GM18517 (cell line): ENCODE measurements around the gene EEF1AKMT4.
A peak's percentile ranks its signal among the peaks of the same experiment; 100 is the strongest.

Experiments used
- ATAC-seq: cut with Tn5 transposase; IDR thresholded peaks from one replicate; pipeline ENCODE4 v1.9.1; 2021; ENCODE audit warnings: mild to moderate bottlenecking, moderate library complexity; ENCODE audit not compliant: unreplicated experiment

EEF1AKMT4 gene

DNA sequence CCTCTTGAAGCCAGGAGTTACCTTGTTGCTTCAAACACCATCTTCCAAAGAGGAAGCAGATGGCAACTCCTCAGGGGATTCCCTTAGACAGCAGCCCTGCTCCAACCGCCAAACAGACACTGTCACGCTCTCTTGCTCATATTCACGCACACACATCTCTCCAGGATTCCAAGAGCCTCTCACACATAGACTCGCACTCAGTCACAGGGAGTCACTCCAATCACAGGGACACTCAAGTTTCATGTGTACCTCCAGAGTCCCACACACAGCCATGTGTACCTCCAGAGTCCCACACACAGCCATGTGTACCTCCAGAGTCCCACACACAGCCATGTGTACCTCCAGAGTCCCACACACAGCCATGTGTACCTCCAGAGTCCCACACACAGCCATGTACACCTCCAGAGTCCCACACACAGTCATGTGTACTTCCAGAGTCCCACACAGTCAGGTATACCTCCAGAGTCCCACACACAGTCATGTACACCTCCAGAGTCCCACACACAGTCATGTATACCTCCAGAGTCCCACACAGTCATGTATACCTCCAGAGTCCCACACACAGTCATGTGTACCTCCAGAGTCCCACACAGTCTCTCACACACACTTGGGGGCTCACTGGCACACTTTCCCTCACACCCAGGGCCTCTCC, 14.0 kb upstream of the EEF1AKMT4 start:
- ATAC-seq = no peak

DNA sequence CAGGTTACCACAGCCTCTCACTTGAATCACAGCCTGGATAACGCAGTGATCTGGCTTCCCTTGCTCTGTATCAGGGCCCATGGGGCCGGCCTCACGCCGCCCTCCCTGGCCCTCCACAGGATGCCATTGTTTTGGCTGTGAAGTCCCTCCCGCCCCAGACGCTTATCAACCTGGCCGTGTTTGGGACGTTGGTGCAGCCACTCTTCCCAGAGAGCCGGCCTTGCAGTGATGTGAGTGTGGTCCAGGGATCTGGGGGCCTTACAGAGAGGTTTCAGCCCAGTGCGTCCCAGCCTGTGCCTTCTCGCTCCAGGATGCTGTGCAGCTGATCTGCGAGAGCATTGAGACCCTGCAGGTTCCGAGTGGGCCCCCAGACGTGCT, 13.4 kb upstream of the EEF1AKMT4 start:
- ATAC-seq = no peak

DNA sequence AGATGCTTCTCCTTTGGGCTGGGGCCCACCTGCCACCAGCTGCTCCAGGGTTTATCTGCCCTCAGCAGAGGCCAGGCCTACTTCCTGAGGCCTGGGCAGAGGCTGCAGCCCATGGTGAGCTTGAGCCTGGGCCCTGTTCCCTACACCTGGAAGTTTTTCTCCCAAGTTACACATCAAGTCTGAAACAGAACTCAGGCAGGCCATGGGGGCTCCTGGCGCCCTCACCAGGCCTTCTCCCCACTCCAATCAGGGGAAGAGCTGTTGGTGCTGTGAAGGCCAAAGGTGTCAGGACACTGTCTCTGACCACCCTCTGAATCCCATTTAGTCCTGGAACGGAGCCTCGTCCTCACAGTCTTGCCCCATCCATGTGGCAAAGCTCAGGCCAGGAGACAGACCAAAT, 12.8 kb upstream of the EEF1AKMT4 start:
- no peak for ATAC-seq

DNA sequence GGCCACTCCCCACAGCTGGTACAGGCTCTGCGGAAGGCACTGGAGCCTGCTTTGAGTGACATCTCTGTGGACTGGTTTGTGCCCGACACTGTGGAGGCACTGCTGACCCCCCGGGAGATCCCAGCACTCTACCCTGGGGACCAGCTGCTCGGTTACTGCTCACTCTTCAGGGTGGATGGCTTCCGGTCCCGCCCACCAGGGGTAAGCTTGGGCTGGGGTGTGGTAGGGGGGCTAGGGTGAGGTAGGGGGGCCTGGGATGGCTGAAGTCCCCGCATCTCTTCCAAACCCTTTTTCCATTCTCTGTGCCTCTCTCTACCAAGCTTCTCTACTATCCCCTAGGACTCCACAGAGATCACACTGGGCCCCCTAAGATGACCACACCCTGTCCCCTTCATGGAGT, 12.3 kb upstream of the EEF1AKMT4 start:
- ATAC-seq = no peak

DNA sequence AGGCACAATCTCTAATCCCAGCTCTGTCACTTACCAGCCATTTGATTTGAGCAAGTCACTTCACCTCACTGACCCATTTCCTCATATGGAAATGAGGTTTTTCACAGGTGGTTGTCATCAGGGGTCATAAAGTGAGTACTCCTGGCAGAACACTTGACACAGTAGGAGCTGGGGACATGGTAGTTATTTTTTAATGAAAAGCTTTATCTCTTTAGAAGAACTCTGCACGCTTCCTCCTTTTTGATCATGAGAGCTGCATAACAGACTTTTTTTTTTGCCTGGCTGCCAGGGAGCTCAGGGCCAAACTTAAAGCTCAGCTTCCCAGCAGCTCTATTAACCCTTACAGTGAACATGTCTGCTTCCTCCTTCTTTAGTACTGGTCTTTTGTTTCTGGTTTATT, 11.7 kb upstream of the EEF1AKMT4 start:
- ATAC-seq = no peak

DNA sequence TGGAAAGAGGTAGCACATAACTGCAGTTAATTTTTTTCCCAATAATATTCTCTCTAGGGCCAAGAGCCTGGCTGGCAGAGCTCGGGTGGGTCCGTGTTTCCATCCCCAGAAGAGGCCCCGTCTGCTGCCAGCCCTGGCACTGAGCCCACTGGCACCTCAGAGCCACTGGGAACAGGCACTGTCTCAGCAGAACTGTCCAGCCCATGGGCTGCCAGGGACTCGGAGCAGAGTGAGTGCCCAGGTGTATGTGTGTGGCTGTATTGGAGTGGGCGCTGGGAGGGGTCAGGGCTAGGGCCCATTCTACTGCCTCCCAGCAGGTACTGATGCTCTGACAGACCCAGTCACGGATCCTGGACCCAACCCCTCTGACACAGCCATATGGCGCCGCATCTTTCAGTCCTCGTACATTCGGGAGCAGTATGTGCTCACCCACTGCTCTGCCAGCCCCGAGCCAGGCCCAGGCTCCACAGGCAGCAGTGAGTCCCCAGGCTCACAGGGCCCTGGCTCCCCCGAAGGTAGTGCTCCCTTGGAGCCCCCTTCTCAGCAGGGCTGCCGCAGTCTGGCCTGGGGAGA, 11.1 kb upstream of the EEF1AKMT4 start:
- ATAC-seq = no peak

DNA sequence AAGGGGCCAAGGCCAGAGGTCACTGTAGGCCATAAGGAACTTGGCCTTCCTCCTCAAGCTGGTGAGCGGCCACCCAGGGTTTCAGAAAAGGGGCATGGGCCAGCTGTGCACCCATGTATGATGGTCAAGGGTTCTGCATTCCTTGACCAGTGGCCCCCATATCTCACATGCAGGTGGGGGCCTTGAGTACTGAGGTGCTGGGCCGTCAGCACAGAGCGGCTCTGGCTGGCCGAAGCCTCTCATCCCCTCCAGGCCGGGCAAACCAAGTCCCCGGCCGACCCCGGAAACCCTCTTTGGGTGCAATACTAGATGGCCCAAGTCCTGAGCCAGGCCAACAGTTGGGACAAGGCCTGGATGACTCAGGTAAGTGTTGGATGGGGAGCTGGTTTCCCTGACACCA, 10.3 kb upstream of the EEF1AKMT4 start:
- ATAC-seq = no peak

DNA sequence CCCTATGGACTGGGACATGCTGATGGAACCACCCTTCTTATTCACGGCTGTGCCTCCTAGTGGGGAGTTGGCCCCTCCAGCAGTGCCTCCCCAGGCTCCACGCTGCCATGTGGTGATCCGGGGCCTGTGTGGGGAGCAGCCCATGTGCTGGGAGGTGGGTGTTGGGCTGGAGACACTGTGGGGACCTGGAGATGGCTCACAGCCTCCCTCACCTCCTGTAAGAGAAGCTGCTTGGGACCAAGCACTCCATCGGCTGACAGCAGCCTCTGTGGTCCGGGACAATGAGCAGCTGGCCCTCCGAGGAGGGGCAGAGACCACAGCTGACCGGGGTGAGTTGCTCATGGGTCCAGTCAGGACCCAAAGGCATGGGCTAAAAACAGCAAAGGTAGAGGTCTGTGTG, 9.8 kb upstream of the EEF1AKMT4 start:
- no peak for ATAC-seq

DNA sequence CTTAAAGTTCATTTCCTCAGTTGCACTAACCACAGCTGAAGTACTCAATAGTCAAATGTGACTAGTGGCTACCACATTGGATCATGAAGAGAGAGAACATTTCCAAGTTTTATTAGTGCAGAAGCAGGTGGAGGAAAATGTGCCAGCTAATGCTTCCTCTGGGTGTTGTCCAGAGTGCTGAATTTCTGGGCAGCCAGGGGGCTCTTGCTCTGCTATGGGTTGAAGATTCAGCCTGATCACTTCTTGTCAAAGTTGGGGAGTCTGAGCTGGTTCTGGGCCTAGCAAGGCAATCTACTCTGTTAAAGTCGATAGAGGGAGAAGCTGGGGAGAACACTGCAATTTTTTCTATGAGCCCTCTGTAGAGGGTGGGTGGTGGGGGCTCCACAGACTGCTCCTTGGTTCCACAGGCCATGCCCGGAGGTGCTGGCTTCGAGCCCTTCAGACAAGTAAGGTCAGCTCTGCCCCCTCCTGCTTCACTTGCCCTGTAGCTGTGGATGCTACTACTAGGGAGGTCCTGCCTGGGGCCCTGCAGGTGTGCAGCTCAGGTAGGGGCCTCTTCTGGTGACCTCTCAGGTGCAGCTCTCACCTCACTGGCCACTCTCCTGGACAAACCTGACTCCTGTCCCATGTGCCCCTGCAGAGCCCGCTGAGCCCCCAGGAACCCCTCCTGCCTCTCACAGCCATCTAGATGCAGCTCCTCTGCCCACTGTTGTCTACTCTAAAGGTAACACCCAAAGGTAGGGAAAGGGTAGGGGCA, 8.9 kb upstream of the EEF1AKMT4 start:
- no peak for ATAC-seq

DNA sequence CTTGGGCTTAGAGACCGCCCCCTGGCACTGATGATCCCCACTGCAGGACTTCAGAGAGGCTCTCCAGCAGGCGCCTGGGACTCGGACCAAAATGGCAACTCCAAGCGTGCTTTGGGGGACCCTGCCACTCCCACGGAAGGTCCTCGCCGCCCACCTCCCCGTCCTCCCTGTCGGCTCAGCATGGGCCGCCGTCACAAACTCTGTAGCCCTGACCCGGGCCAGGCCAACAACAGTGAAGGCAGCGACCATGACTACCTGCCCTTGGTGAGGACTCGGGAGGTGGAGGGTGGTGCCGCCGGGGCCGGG, 8.4 kb upstream of the EEF1AKMT4 start:
- ATAC-seq = no peak

DNA sequence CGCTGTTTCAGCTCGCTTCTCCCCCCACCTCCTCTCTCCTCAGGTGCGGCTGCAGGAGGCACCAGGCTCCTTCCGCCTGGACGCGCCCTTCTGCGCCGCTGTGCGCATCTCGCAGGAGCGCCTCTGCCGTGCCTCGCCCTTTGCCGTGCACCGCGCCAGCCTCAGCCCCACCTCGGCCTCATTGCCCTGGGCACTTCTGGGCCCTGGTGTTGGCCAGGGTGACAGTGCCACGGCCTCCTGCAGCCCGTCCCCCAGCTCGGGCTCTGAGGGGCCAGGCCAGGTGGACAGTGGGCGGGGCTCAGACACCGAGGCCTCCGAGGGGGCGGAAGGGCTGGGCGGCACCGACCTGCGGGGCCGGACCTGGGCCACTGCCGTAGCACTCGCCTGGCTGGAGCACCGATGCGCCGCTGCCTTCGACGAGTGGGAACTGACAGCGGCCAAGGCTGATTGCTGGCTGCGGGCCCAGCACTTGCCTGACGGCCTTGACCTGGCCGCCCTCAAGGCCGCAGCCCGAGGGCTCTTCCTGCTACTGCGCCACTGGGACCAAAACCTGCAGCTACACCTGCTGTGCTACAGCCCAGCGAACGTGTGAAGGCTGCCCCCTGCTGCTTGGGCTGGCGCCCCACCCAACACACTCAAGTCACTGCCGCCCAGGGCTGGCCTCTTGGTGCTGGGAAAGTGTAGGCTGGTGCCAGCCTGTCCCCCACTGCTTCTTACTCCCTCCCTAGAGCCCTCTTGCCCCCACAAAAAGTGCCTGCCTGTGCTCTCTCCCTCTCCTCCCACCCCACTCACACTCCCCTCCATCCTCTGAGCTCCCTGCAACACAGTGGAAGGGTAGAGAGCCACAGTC, 7.8 kb upstream of the EEF1AKMT4 start:
- no peak for ATAC-seq

DNA sequence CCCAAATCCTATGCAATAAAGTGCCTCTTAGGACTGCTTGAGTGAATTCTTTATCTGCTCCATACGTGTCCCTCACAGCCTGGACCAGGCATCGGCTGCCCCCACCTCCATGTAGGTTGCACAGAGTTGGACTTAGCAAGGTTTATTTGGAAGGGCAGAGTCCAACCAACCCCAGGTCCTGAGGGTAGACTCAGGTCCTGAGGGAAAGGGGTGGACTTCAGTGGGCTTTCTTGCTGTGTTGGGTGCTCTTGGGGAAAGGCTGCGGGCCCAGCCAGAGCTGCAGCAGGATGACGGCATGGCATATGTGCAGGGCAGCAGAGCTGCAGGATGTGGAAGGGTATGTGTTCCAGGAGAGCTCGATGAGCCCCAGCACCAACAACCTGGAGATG, 7.2 kb upstream of the EEF1AKMT4 start:
- ATAC-seq = no peak

DNA sequence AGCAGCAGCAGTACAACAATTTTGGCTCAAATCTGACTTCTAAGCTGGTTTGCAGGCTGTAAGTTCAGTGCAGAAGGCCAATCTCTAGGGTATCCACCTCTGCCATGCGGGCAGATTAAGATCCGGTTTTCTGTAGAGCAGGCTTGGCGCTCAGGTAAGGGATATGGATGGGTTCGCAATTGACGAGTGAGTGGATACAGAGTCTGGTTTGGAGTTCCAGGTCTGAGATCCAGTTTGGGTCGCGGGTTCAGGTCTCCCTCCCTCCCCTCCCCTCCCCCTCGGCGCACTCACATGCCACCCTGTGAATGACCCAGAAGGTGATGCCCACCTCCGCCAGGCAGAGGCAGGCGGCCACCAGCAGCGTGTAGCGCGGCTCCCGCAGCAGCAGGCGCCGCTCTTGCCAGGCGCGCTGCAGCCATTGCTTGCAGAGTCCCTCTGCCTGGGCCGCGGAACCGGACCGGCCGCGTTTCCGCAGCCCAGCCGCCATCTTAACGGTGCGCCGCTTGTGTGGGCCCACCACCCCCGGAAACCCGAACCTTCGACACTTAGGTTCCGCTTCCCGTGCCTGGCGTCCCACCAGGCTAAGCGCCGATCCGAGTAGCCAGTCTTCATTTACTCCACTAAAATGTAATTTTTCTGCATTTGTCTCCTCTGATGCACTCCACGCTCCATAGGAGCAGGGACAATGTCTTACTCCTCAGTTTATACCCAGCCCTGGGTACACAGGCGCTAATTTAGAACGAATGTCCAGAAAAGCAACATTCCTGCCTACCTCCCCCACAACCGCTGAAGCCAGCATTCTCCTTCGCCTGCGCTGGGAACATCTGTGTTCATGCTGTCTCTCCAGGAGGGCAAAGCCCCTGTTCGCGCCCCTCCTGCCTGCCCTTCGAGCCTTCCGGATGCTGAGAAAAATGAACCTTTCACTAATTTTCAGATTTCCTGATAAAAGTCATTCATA, 739 bp upstream of the EEF1AKMT4 start, which contains the start of gene ALG3:
Gene ALG3 (minus strand): TSS at position 509 of the 958 bp plus-strand sequence. CDS start 22 bp downstream, at position 487.
- ATAC-seq = peak; percentile 50

DNA sequence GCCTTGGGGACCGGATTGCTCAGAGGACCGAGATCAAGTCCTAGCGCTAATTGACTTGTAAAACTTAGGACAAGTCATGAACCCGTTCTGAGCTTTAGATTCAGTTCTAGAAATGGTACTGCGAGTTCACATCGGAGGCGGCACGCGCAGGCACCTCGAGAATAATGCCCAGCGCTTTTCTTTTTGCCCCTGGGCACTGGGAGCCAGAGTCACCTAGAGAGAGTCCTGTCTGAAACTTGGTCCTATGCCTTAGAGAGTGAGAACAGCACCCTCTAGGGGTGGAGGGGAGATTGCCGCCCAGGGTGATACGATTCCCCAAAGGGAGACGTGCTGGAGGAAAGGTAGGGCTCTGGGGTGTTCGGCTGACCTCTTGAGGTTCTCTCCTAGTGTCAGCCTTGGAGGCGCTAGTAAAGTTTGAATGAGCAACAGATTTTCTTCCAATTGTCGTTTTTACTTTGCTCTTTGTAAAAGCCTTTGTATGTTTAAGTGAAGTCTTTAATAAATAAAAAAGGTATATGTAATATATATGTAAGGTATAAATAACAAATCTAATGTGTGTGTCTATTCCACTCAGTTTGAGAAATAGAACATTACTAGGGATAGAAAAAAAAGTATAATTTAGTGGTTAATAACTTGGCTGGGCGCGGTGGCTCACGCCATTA, 826 bp downstream of the EEF1AKMT4 start:
- ATAC-seq = peak; percentile 72

DNA sequence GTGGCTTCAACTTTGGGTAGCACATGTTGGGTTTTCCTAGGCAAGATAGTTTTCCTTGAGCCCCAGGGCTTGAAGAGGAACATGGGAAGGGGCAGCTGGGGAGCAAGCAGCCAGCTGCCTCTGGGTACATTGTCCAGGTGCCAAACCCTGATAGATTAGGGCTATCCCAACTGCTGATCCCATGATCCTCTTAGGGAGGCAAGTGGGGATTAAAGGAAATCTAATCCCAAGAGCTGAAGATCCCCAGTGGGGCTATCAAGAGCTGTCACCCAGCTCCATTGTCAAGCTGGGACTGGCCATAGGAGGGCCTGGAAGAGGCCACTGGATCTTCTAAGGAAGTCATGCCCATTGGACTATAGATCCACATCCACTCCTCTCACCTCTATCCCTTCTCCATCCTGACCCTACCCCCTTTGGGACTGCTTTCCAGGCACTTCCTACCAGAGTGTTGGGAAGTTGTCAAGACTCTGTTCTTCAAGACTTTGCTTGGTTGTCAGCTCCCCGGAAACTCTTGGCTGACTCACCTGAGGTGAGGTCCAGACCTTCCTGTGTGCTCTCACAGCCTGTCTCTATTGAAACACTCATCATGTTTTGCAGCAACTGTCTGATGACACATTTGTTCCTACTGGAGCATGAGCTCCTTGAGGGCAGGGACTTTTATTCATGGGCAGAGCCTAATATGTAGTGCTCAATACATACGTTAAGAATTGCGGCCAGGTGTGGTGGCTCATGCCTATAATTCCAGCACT, 6.0 kb downstream of the EEF1AKMT4 start:
- no peak for ATAC-seq

DNA sequence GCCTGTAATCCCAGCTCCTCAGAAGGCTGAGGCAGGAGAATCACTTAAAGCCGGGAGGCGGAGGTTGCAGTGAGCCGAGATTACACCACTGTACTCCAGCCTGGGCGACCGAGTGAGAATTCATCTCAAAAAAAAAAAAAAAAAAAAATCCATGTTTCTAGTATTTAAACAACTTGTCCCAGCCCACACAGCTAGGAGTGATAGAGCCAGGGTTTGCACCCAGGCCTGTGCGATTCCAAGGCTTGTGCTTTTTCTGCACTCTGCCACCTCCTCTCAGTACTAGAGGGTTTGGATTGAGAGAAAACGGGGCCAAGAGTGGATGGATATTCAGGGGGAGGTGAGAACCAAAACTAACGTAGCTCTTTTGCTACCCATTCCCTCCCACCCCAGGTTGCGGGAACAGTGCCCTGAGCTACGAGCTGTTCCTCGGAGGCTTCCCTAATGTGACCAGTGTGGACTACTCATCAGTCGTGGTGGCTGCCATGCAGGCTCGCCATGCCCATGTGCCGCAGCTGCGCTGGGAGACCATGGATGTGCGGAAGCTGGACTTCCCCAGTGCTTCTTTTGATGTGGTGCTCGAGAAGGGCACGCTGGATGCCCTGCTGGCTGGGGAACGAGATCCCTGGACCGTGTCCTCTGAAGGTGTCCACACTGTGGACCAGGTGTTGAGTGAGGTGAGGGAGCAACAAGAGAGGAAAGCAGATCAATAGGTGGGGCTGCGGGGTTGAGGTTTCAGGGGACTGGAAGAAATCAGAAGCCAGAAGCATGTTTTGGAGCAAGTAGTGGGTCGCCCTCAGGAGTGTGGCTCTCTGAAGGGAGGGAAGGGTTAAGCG, 7.8 kb downstream of the EEF1AKMT4 start:
- ATAC-seq = no peak

DNA sequence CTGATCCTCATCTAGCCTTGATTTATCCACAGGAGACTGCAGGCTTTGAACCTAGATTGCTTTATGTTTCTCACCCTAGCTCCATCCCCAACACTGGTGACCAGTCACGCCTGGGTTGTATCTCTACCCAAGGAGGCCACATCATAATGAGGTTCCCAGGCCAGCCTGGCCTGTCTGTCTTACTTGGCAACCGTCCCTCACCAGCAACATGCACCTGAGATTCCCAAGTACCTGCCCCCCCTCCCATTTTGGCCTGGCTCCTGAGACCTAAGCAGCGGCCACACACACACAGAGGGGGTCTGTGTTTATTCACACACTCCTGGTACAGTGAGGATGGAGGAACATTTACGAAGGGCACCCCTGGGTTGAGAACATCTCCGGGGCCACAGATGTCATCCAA, 9.5 kb downstream of the EEF1AKMT4 start:
- ATAC-seq = no peak

DNA sequence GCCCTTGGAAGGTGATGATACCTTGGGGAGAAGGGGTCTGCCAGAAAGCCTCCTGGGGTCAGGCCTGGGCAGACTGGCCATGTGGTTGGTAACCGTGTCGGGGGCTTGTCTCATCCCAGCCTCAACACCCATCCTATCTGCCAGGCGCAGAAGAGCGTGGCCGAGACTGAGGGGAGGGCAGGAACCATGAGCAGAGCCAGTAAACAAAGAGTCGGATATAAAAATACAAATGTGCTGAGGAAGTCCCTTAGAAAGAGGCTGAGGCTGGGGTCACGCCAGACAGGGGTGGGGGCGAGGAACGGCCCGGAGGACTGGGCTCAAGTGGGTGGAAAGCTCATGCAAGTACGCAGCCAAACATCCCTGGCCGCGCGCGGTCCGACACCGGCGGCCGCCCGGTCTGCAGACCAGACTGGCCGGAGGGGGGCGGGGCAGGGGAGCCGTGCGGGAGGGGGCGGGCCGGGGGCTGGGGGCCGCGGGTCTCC, 10.0 kb downstream of the EEF1AKMT4 start:
- no peak for ATAC-seq
